HL-60 (cell line): ENCODE results near the gene SYVN1.

Source experiments
- CTCF ChIP-seq: IDR thresholded peaks from one replicate; pipeline ENCODE4 v1.5.1; 2011; ENCODE audit warnings: low read length, control low read depth, inconsistent platforms; ENCODE audit not compliant: insufficient read depth
- POLR2AphosphoS5 ChIP-seq: IDR thresholded peaks from 2 replicates; pipeline ENCODE4 v1.6.1; 2012; ENCODE audit warnings: low read depth

DNA sequence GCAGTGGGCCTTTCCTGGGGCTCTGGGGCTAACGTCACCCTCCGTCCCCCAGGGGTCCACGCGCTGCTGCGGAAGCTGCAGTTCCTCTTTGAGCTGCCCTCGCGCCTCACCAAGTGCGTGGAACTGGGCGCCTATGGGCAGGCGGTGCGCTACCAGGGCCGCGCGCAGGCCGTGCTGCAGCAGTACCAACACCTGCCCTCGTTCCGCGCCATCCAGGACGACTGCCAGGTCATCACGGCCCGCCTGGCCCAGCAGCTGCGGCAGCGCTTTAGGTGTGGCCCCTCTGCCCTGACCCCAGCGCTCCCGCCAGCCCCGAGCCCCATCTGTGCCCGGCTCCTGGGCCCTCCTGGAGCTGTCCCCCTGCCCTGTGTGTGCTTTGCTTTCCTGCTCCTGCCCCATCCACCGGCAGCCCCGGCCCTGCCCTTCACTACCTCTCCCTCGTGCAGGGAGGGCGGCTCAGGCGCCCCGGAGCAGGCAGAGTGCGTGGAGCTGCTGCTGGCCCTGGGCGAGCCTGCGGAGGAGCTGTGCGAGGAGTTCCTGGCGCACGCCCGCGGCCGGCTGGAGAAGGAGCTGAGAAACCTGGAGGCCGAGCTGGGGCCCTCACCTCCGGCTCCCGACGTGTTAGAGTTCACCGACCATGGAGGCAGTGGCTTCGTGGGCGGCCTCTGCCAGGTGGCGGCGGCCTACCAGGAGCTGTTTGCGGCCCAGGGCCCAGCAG, 26.4 kb downstream of the SYVN1 start:
- TF ChIP-seq CTCF (no peak), POLR2AphosphoS5 (no peak)
